Colon (tissue), 2 donors: Measurements from ENCODE around the gene ETFA.
A peak's percentile ranks its signal among the peaks of the same experiment; 100 is the strongest.

ENCODE experiments used
- FAIRE-seq: peaks from 2 replicates; lab custom pipeline; 2012; peaks lifted over from hg19 to GRCh38; lab: Jason Lieb, UNC
- donor health status: control.
- donor health status: control.

The ETFA gene

GRCh38 chr15:76311100-76311953, at the start of gene ETFA:
TSS of gene ETFA (minus strand) at chr15:76311469. CDS start at chr15:76311388, 81 bp downstream.
- FAIRE-seq: no peak

GRCh38 chr15:76360416-76360815, 49.1 kb upstream of the ETFA start:
- FAIRE-seq: no peak

GRCh38 chr15:76359152-76359551, 47.9 kb upstream of the ETFA start:
- FAIRE-seq: no peak

GRCh38 chr15:76358453-76358852, 47.2 kb upstream of the ETFA start:
- FAIRE-seq: no peak

- FAIRE-seq: no peak
These were observed 43.7 kb upstream of the ETFA start for GRCh38 chr15:76354823-76355440.

- no peak for FAIRE-seq
These were observed 42.6 kb upstream of the ETFA start for GRCh38 chr15:76353903-76354302.

GRCh38 chr15:76353023-76353577, 41.8 kb upstream of the ETFA start:
- peak; percentile 5 for FAIRE-seq

GRCh38 chr15:76349301-76350070, 38.2 kb upstream of the ETFA start:
- FAIRE-seq: no peak

- no peak for FAIRE-seq
These were observed 36.3 kb upstream of the ETFA start for GRCh38 chr15:76347482-76348055.

GRCh38 chr15:76346669-76347481, 35.6 kb upstream of the ETFA start:
- no peak for FAIRE-seq

- FAIRE-seq: no peak
These were observed 34.8 kb upstream of the ETFA start for GRCh38 chr15:76345880-76346668.

GRCh38 chr15:76345583-76345879, 34.3 kb upstream of the ETFA start:
- no peak for FAIRE-seq

GRCh38 chr15:76344893-76345582, 33.8 kb upstream of the ETFA start:
- FAIRE-seq: no peak

- FAIRE-seq: no peak
These were observed 32.2 kb upstream of the ETFA start for GRCh38 chr15:76343313-76343996.

- no peak for FAIRE-seq
These were observed 31.3 kb upstream of the ETFA start for GRCh38 chr15:76342382-76343201.

- no peak for FAIRE-seq
These were observed 30.8 kb upstream of the ETFA start for GRCh38 chr15:76342058-76342381.

- no peak for FAIRE-seq
These were observed 30.2 kb upstream of the ETFA start for GRCh38 chr15:76341366-76342057.

- no peak for FAIRE-seq
These were observed 29.6 kb upstream of the ETFA start for GRCh38 chr15:76340803-76341365.
